NCI-H1092 (cell line): ENCODE results near the gene SAV1.
"Not testable (repeated sequence)": the region's sequence is repeated elsewhere in the genome, so short reads cannot be mapped to it uniquely, and the experiment has no call there.

Experiments used
- DNase-seq: peaks from one replicate; lab custom pipeline; 2025; lab: John Stamatoyannopoulos, UW

SAV1 gene

GRCh38 chr14:50665300-50665699 lies 2.8 kb downstream of the SAV1 start:
- DNase-seq: not testable (repeated sequence)

- DNase-seq: not testable (repeated sequence)
These were observed 3.5 kb downstream of the SAV1 start for GRCh38 chr14:50664579-50664978.

- no peak for DNase-seq
These were observed 8.7 kb downstream of the SAV1 start for GRCh38 chr14:50659327-50659974.

- DNase-seq: no peak
These were observed 9.9 kb downstream of the SAV1 start for GRCh38 chr14:50658203-50658602.

GRCh38 chr14:50657753-50658152 lies 10.4 kb downstream of the SAV1 start:
- no peak for DNase-seq

- no peak for DNase-seq
These were observed 11.3 kb downstream of the SAV1 start for GRCh38 chr14:50656776-50657175.

GRCh38 chr14:50649691-50650090 lies 18.4 kb downstream of the SAV1 start:
- no peak for DNase-seq

- no peak for DNase-seq
These were observed 20.4 kb downstream of the SAV1 start for GRCh38 chr14:50647753-50648152.

- no peak for DNase-seq
These were observed 20.8 kb downstream of the SAV1 start for GRCh38 chr14:50647282-50647681.

GRCh38 chr14:50635141-50635540 lies 33.0 kb downstream of the SAV1 start:
- no peak for DNase-seq

GRCh38 chr14:50633954-50634353 lies 34.2 kb downstream of the SAV1 start:
- DNase-seq: no peak

GRCh38 chr14:50631408-50631821 lies 36.7 kb downstream of the SAV1 start:
- no peak for DNase-seq

GRCh38 chr14:50624947-50625346 lies 43.2 kb downstream of the SAV1 start:
- not testable (repeated sequence) for DNase-seq

GRCh38 chr14:50624447-50624846 lies 43.7 kb downstream of the SAV1 start:
- no peak for DNase-seq

GRCh38 chr14:50622978-50623377 lies 45.1 kb downstream of the SAV1 start:
- DNase-seq: no peak

- no peak for DNase-seq
These were observed 47.8 kb downstream of the SAV1 start for GRCh38 chr14:50620341-50620740.

- DNase-seq: no peak
These were observed 48.5 kb downstream of the SAV1 start for GRCh38 chr14:50619569-50620141.

- no peak for DNase-seq
These were observed 51.8 kb downstream of the SAV1 start for GRCh38 chr14:50616275-50616674.

GRCh38 chr14:50615552-50615951 lies 52.6 kb downstream of the SAV1 start:
- DNase-seq: no peak

- no peak for DNase-seq
These were observed 53.0 kb downstream of the SAV1 start for GRCh38 chr14:50615056-50615455.

- DNase-seq: no peak
These were observed 55.3 kb downstream of the SAV1 start for GRCh38 chr14:50612806-50613205.

GRCh38 chr14:50610465-50610864 lies 57.6 kb downstream of the SAV1 start:
- DNase-seq: no peak

- DNase-seq: no peak
These were observed 59.7 kb downstream of the SAV1 start for GRCh38 chr14:50608302-50608851.

- DNase-seq: no peak
These were observed 60.3 kb downstream of the SAV1 start for GRCh38 chr14:50607761-50608160.
